LoVo (cell line): Measurements from ENCODE around the gene CXorf65.

Source experiments
- DNase-seq: peaks from one replicate; pipeline ENCODE4 v3.0.0-alpha.2; 2016; ENCODE audit warnings: low spot score

The CXorf65 gene

GRCh38 chrX:71060127-71060526 lies 46.4 kb downstream of the CXorf65 start:
- DNase-seq = no peak

DNA sequence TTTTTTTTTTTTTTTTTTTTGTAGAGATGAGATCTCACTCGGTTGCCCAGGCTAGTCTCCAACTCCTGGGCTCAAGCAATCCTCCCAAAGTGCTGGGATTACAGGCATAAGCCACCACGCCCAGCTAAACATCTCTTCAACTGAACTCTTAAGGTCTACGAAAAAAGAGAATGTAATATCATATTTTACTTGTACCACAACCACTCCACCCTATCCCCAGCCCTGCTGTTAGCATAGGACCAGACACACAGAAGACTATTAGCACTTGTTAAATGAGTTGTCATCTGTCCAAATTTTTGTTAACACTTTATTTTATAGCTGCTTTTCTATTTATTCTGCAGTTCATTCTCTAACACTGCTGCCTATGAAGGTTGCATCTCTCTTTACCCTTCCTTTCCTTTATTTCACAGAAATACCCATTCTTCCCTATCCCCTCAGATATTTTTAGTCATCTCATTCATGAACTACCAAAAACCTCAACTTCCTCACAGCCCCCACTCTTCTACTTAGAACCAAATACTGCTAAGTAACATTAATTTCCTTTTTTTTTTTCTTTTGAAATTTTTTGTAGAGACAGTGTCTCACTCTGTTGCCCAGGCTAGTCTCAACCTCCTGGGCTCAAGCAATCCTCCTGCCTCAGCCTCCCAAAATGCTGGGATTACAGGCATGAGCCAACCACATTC lies 48.6 kb downstream of the CXorf65 start:
- DNase-seq = no peak

- no peak for DNase-seq
Measured at GRCh38 chrX:71056867-71057266, 49.7 kb downstream of the CXorf65 start.
